ENCODE data around the gene CBFA2T3.

Gene CBFA2T3

GRCh38 chr16:88863426-88863825 lies 113.6 kb downstream of the CBFA2T3 start (continued):
- TF ChIP-seq TSHZ1 (tag by site-specific recombination; IDR thresholded peaks at IDR 0.05; ENCODE audit: borderline replicate concordance), result no peak
- TF ChIP-seq ZFP69B (tag by site-specific recombination; IDR thresholded peaks at IDR 0.05), result no peak
- TF ChIP-seq ZBTB1 (tag by site-specific recombination; IDR thresholded peaks at IDR 0.05), result no peak
- TF ChIP-seq KLF7 (tag by site-specific recombination; IDR thresholded peaks at IDR 0.05; ENCODE audit: borderline replicate concordance), result no peak
- no peak for TF ChIP-seq ZNF530 (tag by site-specific recombination; IDR thresholded peaks at IDR 0.05; ENCODE audit: low read depth)
- TF ChIP-seq YY2 (tag by site-specific recombination; IDR thresholded peaks at IDR 0.05), result no peak
- TF ChIP-seq ZNF514 (tag by site-specific recombination; IDR thresholded peaks at IDR 0.05), result no peak
- TF ChIP-seq ZNF48 (tag by site-specific recombination; IDR thresholded peaks at IDR 0.05), result no peak

GRCh38 chr16:88862968-88863367 lies 114.0 kb downstream of the CBFA2T3 start:
- Histone ChIP-seq H3K9me3 (ENCODE audit: control insufficient read depth, insufficient read depth, low read depth, low read length) (no peaks in the 10 kb centered on the region), H3K36me3 (ENCODE audit: control insufficient read depth in 2 of 2, insufficient read depth in 1 of 2, low read length in 2 of 2) (peaks cover 0 to 43% of the 10 kb centered on the region in 2 experiments; a peak in 1 of 3 replicates), H3K27ac (ENCODE audit: extremely low read depth, low read depth, low read length) (no peak overlapping the region), H3K4me1 (ENCODE audit: control insufficient read depth, insufficient read depth, low read length) (no peaks in the 10 kb centered on the region), H3K4me3 (ENCODE audit: low read depth, low read length) (no peak overlapping the region)
- TF ChIP-seq ZNF571 (tag by site-specific recombination; IDR thresholded peaks at IDR 0.05) (no peak), TCF7L2 (IDR thresholded peaks at IDR 0.05; ENCODE audit: borderline replicate concordance, low read depth, low read length) (no peak), PRDM1 (tag by site-specific recombination; IDR thresholded peaks at IDR 0.05) (no peak), ZNF639 (tag by site-specific recombination; IDR thresholded peaks at IDR 0.05) (no peak), ZNF510 (tag by site-specific recombination; IDR thresholded peaks at IDR 0.05; ENCODE audit: insufficient replicate concordance) (no peak), ZNF133 (tag by site-specific recombination; IDR thresholded peaks at IDR 0.05) (no peak), ZNF626 (tag by site-specific recombination; IDR thresholded peaks at IDR 0.05) (no peak), ZNF658 (tag by site-specific recombination; IDR thresholded peaks at IDR 0.05) (no peak), ZNF473 (tag by site-specific recombination; IDR thresholded peaks at IDR 0.05) (no peak), TRIM28 (IDR thresholded peaks at IDR 0.05; ENCODE audit: borderline replicate concordance, low read length) (no peak), ZNF529 (tag by site-specific recombination; IDR thresholded peaks at IDR 0.05; ENCODE audit: insufficient replicate concordance) (no peak), ZNF48 (tag by site-specific recombination; IDR thresholded peaks at IDR 0.05) (no peak), KLF10 (tag by site-specific recombination; IDR thresholded peaks at IDR 0.05) (no peak)
- TF ChIP-seq, protein P1, sequence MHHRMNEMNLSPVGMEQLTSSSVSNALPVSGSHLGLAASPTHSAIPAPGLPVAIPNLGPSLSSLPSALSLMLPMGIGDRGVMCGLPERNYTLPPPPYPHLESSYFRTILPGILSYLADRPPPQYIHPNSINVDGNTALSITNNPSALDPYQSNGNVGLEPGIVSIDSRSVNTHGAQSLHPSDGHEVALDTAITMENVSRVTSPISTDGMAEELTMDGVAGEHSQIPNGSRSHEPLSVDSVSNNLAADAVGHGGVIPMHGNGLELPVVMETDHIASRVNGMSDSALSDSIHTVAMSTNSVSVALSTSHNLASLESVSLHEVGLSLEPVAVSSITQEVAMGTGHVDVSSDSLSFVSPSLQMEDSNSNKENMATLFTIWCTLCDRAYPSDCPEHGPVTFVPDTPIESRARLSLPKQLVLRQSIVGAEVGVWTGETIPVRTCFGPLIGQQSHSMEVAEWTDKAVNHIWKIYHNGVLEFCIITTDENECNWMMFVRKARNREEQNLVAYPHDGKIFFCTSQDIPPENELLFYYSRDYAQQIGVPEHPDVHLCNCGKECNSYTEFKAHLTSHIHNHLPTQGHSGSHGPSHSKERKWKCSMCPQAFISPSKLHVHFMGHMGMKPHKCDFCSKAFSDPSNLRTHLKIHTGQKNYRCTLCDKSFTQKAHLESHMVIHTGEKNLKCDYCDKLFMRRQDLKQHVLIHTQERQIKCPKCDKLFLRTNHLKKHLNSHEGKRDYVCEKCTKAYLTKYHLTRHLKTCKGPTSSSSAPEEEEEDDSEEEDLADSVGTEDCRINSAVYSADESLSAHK (tag by site-specific recombination; IDR thresholded peaks at IDR 0.05), result no peak
- TF ChIP-seq, protein P2, sequence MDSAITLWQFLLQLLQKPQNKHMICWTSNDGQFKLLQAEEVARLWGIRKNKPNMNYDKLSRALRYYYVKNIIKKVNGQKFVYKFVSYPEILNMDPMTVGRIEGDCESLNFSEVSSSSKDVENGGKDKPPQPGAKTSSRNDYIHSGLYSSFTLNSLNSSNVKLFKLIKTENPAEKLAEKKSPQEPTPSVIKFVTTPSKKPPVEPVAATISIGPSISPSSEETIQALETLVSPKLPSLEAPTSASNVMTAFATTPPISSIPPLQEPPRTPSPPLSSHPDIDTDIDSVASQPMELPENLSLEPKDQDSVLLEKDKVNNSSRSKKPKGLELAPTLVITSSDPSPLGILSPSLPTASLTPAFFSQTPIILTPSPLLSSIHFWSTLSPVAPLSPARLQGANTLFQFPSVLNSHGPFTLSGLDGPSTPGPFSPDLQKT (IDR thresholded peaks at IDR 0.05; ENCODE audit: borderline replicate concordance, low read depth, low read length), result no peak
- TF ChIP-seq, protein P3, sequence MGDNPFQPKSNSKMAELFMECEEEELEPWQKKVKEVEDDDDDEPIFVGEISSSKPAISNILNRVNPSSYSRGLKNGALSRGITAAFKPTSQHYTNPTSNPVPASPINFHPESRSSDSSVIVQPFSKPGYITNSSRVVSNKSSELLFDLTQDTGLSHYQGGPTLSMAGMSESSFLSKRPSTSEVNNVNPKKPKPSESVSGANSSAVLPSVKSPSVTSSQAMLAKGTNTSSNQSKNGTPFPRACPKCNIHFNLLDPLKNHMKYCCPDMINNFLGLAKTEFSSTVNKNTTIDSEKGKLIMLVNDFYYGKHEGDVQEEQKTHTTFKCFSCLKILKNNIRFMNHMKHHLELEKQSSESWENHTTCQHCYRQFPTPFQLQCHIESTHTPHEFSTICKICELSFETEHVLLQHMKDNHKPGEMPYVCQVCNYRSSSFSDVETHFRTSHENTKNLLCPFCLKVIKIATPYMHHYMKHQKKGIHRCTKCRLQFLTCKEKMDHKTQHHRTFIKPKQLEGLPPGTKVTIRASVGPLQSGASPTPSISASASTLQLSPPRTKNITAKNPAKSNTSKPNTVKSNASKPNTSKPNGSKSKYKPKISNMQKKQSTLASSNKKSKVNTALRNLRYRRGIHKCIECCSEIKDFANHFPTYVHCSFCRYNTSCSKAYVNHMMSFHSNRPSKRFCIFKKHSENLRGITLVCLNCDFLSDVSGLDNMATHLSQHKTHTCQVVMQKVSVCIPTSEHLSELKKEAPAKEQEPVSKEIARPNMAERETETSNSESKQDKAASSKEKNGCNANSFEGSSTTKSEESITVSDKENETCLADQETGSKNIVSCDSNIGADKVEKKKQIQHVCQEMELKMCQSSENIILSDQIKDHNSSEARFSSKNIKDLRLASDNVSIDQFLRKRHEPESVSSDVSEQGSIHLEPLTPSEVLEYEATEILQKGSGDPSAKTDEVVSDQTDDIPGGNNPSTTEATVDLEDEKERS (tag by site-specific recombination; IDR thresholded peaks at IDR 0.05), result no peak
- POLR2A ChIA-PET, result no interaction called here
- CTCF ChIA-PET, result interaction anchor here (0.7 kb wide), 1 partner anchor 39 kb away, joined by 3 read pairs; no protein-coding TSS in a partner anchor

Measured in HEK293 (cell line).